ENCODE data around the gene BAX. TPM values are rescaled to one million over a fixed set of nuclear protein-coding genes. Genes with fewer than 3 reads are reported as not detected.

The BAX gene
- total and polyA plus RNA-seq, 9 of the 15 experiments (the other 6 are each of a cell fraction or from before 2014, with no cell fraction given), result 3.2 to 95.4 (median 44.5) TPM

DNA sequence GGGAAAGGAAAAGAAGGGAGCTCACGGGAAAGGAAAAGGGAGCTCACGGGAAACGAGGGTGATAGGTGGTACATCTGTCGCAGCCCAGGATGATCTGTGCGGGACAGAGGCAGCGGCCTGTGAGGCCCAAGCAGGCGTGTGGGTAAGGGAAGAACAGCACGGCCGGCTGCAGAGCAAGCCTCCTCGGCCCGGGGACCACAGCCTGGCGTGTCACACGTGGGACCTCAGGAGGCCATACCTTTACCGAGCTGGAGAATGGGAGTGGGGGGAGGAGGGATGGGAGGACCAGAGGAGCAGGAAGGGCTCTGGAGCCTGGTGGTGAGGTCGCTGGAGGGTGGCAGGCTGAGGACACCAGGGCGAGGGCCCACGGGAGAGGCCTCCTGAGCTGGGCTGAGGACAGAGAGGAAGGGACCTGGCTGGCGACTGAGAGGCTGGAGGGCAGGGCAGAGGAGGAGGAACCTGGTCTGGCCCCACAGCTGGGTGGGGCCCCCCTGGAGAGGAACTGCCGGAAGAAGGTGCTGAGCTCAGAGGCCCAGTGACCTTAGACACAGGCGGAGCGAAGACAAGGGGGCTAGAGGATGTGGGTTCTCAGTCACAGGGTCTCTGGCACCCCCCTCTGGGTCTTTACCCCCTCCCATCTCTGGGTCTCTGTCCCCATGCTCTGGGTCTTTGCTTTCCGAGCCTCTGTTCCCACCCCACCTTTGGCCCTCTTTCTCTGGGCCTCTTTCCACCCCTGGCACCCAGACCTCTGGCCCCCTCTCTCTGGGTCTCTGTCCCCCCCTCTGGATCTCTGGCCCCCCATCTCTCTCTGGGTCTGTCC is 7.6 kb downstream of the BAX start (continued):
- TF ChIP-seq, protein P1, sequence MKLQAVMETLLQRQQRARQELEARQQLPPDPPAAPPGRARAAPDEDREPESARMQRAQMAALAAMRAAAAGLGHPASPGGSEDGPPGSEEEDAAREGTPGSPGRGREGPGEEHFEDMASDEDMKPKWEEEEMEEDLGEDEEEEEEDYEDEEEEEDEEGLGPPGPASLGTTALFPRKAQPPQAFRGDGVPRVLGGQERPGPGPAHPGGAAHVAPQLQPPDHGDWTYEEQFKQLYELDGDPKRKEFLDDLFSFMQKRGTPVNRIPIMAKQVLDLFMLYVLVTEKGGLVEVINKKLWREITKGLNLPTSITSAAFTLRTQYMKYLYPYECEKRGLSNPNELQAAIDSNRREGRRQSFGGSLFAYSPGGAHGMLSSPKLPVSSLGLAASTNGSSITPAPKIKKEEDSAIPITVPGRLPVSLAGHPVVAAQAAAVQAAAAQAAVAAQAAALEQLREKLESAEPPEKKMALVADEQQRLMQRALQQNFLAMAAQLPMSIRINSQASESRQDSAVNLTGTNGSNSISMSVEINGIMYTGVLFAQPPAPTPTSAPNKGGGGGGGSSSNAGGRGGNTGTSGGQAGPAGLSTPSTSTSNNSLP (IDR thresholded peaks at IDR 0.05; ENCODE audit: borderline replicate concordance, low read depth, low read length), result no peak
- TF ChIP-seq, protein P2, sequence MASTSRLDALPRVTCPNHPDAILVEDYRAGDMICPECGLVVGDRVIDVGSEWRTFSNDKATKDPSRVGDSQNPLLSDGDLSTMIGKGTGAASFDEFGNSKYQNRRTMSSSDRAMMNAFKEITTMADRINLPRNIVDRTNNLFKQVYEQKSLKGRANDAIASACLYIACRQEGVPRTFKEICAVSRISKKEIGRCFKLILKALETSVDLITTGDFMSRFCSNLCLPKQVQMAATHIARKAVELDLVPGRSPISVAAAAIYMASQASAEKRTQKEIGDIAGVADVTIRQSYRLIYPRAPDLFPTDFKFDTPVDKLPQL (IDR thresholded peaks at IDR 0.05; ENCODE audit: extremely low read depth, insufficient read length), result peak; percentile 47
- TF ChIP-seq FOXK1 (CRISPR knock-in tag; IDR thresholded peaks at IDR 0.05; ENCODE audit: borderline replicate concordance) (no peak), NFIC (IDR thresholded peaks at IDR 0.05) (peak; percentile 11; the same call in 1 of the 2 replicates)
- TF ChIP-seq, protein P3, sequence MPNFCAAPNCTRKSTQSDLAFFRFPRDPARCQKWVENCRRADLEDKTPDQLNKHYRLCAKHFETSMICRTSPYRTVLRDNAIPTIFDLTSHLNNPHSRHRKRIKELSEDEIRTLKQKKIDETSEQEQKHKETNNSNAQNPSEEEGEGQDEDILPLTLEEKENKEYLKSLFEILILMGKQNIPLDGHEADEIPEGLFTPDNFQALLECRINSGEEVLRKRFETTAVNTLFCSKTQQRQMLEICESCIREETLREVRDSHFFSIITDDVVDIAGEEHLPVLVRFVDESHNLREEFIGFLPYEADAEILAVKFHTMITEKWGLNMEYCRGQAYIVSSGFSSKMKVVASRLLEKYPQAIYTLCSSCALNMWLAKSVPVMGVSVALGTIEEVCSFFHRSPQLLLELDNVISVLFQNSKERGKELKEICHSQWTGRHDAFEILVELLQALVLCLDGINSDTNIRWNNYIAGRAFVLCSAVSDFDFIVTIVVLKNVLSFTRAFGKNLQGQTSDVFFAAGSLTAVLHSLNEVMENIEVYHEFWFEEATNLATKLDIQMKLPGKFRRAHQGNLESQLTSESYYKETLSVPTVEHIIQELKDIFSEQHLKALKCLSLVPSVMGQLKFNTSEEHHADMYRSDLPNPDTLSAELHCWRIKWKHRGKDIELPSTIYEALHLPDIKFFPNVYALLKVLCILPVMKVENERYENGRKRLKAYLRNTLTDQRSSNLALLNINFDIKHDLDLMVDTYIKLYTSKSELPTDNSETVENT (CRISPR knock-in tag; IDR thresholded peaks at IDR 0.05), result peak; percentile 89
- TF ChIP-seq, protein P4, sequence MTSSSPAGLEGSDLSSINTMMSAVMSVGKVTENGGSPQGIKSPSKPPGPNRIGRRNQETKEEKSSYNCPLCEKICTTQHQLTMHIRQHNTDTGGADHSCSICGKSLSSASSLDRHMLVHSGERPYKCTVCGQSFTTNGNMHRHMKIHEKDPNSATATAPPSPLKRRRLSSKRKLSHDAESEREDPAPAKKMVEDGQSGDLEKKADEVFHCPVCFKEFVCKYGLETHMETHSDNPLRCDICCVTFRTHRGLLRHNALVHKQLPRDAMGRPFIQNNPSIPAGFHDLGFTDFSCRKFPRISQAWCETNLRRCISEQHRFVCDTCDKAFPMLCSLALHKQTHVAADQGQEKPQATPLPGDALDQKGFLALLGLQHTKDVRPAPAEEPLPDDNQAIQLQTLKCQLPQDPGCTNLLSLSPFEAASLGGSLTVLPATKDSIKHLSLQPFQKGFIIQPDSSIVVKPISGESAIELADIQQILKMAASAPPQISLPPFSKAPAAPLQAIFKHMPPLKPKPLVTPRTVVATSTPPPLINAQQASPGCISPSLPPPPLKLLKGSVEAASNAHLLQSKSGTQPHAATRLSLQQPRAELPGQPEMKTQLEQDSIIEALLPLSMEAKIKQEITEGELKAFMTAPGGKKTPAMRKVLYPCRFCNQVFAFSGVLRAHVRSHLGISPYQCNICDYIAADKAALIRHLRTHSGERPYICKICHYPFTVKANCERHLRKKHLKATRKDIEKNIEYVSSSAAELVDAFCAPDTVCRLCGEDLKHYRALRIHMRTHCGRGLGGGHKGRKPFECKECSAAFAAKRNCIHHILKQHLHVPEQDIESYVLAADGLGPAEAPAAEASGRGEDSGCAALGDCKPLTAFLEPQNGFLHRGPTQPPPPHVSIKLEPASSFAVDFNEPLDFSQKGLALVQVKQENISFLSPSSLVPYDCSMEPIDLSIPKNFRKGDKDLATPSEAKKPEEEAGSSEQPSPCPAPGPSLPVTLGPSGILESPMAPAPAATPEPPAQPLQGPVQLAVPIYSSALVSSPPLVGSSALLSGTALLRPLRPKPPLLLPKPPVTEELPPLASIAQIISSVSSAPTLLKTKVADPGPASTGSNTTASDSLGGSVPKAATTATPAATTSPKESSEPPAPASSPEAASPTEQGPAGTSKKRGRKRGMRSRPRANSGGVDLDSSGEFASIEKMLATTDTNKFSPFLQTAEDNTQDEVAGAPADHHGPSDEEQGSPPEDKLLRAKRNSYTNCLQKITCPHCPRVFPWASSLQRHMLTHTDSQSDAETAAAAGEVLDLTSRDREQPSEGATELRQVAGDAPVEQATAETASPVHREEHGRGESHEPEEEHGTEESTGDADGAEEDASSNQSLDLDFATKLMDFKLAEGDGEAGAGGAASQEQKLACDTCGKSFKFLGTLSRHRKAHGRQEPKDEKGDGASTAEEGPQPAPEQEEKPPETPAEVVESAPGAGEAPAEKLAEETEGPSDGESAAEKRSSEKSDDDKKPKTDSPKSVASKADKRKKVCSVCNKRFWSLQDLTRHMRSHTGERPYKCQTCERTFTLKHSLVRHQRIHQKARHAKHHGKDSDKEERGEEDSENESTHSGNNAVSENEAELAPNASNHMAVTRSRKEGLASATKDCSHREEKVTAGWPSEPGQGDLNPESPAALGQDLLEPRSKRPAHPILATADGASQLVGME (CRISPR knock-in tag; IDR thresholded peaks at IDR 0.05), result peak; percentile 88; the same call in 1 of the 2 replicates
- TF ChIP-seq, protein P5, sequence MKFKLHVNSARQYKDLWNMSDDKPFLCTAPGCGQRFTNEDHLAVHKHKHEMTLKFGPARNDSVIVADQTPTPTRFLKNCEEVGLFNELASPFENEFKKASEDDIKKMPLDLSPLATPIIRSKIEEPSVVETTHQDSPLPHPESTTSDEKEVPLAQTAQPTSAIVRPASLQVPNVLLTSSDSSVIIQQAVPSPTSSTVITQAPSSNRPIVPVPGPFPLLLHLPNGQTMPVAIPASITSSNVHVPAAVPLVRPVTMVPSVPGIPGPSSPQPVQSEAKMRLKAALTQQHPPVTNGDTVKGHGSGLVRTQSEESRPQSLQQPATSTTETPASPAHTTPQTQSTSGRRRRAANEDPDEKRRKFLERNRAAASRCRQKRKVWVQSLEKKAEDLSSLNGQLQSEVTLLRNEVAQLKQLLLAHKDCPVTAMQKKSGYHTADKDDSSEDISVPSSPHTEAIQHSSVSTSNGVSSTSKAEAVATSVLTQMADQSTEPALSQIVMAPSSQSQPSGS (CRISPR knock-in tag; IDR thresholded peaks at IDR 0.05), result no peak
